CD4-positive, alpha-beta T cell treated with Interleukin-6 for 4 hours (primary cell): ENCODE results near the gene IL18RAP.
A peak's percentile ranks its signal among the peaks of the same experiment; 100 is the strongest.

ENCODE experiments used
- DNase-seq: peaks from one replicate; pipeline ENCODE4 v3.0.0-alpha.2; 2020; ENCODE audit warnings: mixed read lengths

IL18RAP gene

GRCh38 chr2:102461188-102461587 lies 38.2 kb downstream of the IL18RAP start:
- no peak for DNase-seq

- DNase-seq = no peak
Measured at GRCh38 chr2:102463160-102463559, 40.2 kb downstream of the IL18RAP start.

DNA sequence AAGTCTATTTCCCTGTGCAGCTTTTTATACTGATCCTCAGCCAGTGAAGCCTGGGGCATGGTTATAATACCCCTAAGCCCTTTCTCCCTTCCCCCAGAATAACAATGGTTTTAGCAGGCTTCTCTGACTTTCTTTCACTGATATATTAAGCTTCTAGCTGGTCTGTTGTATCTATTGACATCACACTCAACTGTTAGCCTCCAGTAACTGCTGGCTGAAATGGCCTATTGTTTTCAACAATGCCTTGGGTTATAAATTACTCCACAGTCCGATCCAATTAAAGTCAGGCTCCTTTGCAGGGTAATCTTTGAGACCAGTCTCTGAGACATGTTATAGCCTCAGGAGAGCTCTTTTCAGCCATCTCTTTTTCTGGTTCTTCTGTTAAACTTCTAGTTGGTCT lies 47.2 kb downstream of the IL18RAP start:
- DNase-seq = no peak

- peak; percentile 51 for DNase-seq
Measured at GRCh38 chr2:102473020-102473419, 50.1 kb downstream of the IL18RAP start, which contains the start of gene SLC9A4. SLC9A4 (plus strand) TSS chr2:102473226; CDS start chr2:102473760, 534 bp downstream.

DNA sequence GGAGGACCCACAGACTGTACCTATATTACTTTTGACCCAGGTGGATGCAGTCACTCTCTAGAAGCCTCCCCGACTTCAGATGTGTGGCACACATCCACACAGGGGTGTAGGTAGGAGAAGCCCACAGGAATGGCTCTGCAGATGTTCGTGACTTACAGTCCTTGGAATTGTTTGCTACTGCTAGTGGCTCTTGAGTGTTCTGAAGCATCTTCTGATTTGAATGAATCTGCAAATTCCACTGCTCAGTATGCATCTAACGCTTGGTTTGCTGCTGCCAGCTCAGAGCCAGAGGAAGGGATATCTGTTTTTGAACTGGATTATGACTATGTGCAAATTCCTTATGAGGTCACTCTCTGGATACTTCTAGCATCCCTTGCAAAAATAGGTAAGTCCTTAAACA lies 50.7 kb downstream of the IL18RAP start:
- no peak for DNase-seq

DNA sequence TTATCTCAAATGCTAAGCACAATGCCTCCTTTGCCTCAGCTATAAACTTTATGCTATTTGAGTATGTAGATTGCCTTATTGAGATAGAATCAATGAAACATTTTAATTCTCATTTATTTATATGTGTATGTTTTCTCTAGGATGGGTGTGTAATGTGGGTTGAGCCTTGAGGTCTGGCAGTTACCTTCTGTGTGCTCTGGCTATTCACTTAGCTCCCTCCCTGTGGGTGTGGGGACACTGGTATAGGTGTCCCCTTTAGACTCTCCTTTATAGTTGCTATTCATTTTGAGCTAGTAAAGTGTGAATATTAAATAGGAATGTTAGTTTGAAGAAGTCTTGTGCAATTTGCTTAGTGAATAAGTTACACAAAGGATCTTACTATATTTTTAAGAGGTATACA lies 51.8 kb downstream of the IL18RAP start:
- no peak for DNase-seq

- DNase-seq = no peak
Measured at GRCh38 chr2:102478686-102479470, 55.9 kb downstream of the IL18RAP start.

GRCh38 chr2:102480285-102481195 lies 57.6 kb downstream of the IL18RAP start:
- DNase-seq = no peak

DNA sequence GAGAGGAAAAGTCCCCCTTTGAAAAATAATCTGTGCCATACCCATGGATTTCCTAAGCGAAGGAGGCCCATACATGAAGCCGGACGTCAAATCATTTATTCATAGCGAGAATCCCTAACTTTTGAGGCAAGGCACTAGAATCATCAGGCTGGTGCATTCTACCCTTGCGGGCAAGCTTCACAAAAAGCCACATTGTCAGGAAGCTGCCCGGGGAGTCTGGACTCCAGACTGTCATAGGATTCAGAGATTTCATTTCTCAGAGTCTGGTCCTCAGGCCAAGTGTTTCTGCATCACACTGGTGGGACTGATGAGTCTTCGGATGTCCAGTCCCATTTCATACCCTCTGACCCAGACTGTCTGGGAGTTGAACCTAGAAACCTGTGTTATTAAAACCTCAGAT lies 59.0 kb downstream of the IL18RAP start:
- DNase-seq = no peak

- DNase-seq = no peak
Measured at GRCh38 chr2:102483086-102483485, 60.1 kb downstream of the IL18RAP start.

- DNase-seq = no peak
Measured at GRCh38 chr2:102484310-102485061, 61.5 kb downstream of the IL18RAP start.

DNA sequence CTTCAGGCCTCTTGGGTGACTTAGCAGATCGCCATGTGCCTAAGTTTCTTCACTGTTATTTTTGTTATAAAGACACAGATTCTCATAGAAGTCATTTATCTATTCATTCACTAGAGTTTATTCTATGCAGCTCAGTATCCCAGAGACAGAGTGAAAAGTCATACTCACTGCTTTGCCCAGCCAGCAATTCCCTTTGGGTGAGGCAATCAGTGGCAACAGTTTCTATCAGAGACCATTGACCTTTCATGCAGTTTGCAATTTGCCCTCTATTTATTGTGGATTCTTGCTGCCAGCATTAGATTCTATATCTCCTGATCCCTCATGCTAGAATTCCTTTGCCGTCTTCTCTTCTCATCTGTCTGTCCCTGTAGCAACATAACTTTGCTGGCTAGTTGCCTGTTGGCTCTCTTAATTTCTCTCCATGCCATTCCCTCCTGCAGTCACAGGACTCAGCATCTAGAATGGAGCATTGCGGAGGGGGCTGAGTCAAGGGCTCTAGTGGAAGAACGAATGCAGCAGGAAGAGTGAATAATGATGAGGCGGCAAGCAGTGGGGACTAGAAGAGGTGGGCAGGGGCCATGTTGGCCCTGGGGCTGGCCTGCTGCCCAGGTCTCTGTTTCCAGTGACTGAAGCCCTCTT lies 62.3 kb downstream of the IL18RAP start:
- no peak for DNase-seq

DNA sequence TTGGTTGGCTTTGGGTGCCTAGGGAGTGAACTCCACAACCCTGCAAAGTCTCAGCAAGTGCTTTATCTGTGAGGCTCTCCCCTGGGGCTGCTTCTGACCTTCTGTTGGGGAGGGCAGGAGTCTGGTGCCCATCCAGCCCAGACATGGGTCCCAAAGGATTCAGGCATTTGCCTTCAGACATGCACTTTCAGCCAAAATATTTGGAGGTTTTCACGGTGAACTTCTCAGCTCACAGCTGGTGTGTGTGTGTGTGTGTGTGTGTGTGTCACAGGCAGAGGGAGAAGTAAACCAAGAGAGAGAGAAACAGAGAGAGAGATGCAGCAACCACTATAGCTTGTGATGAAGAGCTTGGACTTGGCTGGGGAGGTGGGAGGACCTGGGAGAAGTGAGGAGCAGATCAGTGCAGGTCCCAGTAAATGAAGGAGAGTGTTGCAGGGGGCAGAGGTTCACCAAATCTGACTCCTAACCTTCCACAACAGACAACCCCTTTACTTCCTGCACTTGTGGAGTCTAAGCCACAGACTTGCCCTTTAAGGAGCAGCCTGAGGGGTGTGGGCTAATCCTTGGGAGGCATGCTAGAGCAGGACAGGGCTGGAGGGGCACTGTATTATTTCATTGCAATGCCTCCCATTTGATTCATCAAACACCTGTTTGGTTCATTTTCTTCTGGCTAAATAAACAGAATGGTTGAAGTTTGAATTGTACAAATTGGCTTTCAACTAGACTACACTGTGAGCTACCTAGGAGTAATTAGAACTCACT lies 64.2 kb downstream of the IL18RAP start:
- no peak for DNase-seq

- DNase-seq = no peak
Measured at GRCh38 chr2:102487761-102488462, 65.0 kb downstream of the IL18RAP start.

DNA sequence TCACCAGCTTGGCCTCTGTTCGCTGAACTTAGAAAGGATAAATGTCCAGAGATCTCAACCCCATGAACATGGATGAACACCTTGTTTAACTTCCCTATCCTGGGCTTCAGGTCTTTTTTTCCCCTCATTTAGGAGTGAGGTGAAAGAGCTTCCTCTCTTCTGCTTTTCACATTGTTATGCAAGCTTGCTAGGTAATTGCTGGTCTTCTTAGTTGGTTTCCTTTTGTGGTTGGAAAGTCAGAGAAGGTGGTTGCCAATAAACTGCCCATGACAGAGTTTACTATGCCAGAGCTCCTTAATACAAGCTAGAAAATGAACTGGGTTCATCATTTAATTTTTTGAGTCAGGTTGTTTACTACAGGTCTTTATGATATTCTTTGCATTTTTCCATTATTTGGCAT lies 66.7 kb downstream of the IL18RAP start:
- DNase-seq = no peak

DNA sequence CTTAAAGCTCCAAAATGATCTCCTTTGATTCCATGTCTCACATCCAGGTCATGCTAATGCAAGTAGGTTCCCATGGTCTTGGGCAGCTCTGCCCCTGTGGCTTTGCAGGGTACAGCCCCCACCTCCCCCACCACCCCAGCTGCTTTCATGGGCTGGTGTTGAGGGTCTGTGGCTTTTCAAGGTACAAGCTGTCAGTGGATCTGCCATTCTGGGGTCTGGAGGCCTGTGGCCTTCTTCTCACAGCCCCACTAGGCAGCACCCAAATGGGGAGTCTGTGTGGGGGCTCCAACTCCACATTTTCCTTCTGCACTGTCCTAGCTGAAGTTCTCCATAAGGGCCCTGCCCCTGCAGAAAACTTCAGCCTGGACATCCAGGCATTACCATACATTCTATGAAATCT lies 69.0 kb downstream of the IL18RAP start:
- no peak for DNase-seq

- no peak for DNase-seq
Measured at GRCh38 chr2:102494570-102494969, 71.6 kb downstream of the IL18RAP start.

- no peak for DNase-seq
Measured at GRCh38 chr2:102498414-102498813, 75.5 kb downstream of the IL18RAP start.

DNA sequence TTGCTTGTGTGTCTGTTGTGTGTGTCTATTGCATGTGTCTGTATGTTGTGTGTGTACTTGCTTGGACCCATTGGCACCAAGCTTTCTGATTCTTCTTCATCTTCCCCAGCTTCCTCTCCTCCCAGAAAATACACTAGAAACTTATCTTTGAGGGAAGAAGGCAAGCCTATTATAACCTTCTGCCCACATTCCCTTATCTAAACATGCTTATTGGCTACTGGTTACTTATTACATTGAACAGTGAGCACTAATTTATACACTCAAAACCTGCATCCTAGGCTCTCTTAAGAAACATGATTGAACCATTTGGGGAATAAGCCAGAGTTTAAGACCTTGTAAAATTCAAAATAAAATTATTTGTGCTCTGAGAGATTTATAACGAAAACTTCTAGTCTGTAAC lies 76.6 kb downstream of the IL18RAP start:
- DNase-seq = no peak
